SW 1271 (cell line): Measurements from ENCODE around the gene HNRNPLL.

Experiments
- DNase-seq, 2 experiments: peaks; one replicate each; lab custom pipeline; 2025; lab: John Stamatoyannopoulos, UW

The HNRNPLL gene

GRCh38 chr2:38528008-38528442, 74.7 kb downstream of the HNRNPLL start:
- DNase-seq: no peak

GRCh38 chr2:38527338-38528007, 75.3 kb downstream of the HNRNPLL start:
- no peak for DNase-seq

- DNase-seq: no peak
These were observed 76.5 kb downstream of the HNRNPLL start for GRCh38 chr2:38526195-38526594.

GRCh38 chr2:38524580-38524979, 78.1 kb downstream of the HNRNPLL start:
- no peak for DNase-seq

GRCh38 chr2:38523728-38524437, 78.8 kb downstream of the HNRNPLL start:
- DNase-seq: no peak

GRCh38 chr2:38522754-38523349, 79.9 kb downstream of the HNRNPLL start:
- no peak for DNase-seq

GRCh38 chr2:38521835-38522234, 80.9 kb downstream of the HNRNPLL start:
- no peak for DNase-seq

GRCh38 chr2:38517284-38517683, 85.4 kb downstream of the HNRNPLL start:
- DNase-seq: no peak

GRCh38 chr2:38516526-38516925, 86.2 kb downstream of the HNRNPLL start:
- DNase-seq: no peak

- no peak for DNase-seq
These were observed 86.6 kb downstream of the HNRNPLL start for GRCh38 chr2:38516122-38516521.

- DNase-seq: no peak
These were observed 87.3 kb downstream of the HNRNPLL start for GRCh38 chr2:38515155-38516074.

- no peak for DNase-seq
These were observed 88.0 kb downstream of the HNRNPLL start for GRCh38 chr2:38514603-38515154.

- DNase-seq: no peak
These were observed 90.5 kb downstream of the HNRNPLL start for GRCh38 chr2:38512211-38512610.
